GM20431 (cell line): ENCODE measurements around the gene ATF5.
"Not testable (repeated sequence)": the region's sequence is repeated elsewhere in the genome, so short reads cannot be mapped to it uniquely, and the experiment has no call there.

Experiments used
- in situ Hi-C: fragments of 300-500 bp; cut with MseI, MboI; formaldehyde crosslinking; loops from one replicate; pipeline ENCODE4 v1.15.0; 2020; ENCODE audit warnings: low sequenced_read_pairs; ENCODE audit not compliant: unreplicated experiment

The ATF5 gene

GRCh38 chr19:49939721-49940481 lies 10.9 kb downstream of the ATF5 start:
- in situ Hi-C loops, result no loop called here

GRCh38 chr19:49940482-49940791 lies 11.4 kb downstream of the ATF5 start:
- in situ Hi-C loops, result no loop called here

DNA sequence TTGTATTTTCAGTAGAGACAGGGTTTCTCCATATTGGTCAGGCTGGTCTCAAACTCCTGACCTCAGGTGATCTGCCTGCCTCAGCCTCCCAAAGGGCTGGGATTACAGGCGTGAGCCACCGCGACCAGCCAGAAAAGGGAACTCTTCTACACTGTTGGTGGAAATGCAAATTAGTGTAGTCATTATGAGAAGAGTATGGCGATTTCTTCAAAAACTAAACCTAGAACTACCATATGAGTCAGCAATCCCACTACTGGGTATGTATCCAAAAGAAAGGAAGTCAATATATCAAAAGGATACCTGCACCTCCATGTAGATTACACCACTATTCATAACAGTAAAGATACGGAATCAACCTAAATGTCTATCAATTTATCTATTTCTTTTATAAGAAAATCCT lies 15.6 kb downstream of the ATF5 start:
- in situ Hi-C loops, result not testable (repeated sequence)

GRCh38 chr19:49946415-49946814 lies 17.4 kb downstream of the ATF5 start:
- in situ Hi-C loops, result no loop called here

DNA sequence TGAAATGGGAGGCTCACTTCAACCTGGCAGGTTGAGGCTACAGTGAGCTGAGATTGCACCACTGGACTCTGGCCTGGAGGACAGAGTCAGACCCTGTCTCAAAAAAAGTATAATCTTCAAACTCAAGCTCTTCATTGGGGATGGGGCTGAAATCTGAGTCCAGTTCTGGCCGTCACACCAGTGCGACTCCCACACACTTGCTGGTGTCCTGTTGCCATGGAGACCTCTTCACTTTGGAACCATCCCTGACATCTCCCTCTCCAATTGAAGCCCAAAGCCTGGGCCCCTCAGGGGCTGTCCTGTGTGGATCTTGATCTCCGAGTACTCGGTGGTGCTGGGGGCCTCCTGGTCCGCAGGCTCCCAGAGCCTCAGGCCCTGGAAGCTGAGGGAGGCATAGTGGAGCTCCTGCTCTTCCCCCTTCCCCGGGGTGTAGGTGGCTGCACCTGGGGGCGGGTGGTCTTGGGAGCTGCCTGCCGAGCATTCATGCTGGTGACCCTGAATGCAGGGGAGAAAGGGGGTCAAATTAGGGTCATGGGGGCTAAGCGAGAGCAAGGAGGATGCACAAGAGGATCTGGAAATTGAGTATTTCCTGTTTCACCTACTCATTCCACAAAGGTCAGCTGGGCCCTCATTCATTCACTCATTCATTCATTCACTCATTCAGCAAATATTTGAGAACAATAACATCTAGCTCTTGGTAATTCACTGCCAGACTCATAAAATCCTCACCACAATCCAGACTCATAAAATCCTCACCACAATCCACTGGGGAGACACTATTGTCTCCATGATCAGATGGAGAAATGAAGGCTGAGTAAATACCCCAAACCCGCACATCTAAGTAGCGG lies 21.0 kb downstream of the ATF5 start:
- in situ Hi-C loops, result no loop called here

GRCh38 chr19:49950590-49950948 lies 21.6 kb downstream of the ATF5 start:
- in situ Hi-C loops, result no loop called here

DNA sequence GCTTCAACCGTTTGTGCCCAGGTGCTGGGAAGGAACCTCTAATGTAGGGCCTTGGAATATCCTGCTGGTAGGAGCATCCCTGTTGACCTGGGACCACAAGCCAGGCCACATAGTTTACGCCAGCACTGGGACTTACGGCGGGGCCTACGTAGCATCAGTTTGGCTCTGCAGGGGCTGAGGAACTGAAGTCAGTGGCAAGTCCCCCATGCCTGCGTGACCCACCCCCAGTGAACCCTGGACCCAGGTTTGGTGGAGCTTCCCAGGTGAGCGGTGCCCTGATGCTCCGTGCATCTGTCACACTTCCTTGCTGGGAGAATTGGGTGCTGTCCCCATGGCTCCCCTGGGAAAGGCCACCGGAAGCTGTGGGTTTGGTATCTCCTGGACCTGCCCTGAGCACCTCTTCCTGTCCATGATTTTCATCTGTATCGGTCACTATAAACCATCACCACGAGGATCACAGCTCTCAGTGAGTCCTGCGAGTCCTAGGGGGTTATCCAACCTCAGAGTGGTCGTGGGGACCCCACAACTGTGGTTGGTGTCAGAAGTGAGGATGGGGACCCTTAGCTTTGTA lies 22.0 kb downstream of the ATF5 start:
- in situ Hi-C loops, result no loop called here

- in situ Hi-C loops, result no loop called here
Observed at GRCh38 chr19:49951806-49952478, 22.9 kb downstream of the ATF5 start.

DNA sequence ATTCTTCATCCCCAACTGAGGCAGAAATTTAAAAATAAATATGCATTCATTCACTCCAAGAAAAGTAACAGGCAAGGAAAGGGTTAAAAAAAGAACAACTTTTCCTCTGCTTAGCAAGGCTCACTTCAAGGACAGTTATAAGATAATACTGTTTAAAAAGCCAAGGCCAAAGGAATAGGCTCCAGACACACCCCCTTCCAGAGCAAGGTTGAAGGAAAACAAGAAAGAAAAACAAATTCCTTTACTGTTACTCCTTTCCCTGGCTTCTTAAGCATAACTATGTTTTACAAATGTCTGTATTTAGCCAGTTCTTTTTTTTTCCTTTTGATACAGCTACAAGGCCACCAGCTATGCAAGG lies 23.5 kb downstream of the ATF5 start:
- in situ Hi-C loops, result no loop called here

DNA sequence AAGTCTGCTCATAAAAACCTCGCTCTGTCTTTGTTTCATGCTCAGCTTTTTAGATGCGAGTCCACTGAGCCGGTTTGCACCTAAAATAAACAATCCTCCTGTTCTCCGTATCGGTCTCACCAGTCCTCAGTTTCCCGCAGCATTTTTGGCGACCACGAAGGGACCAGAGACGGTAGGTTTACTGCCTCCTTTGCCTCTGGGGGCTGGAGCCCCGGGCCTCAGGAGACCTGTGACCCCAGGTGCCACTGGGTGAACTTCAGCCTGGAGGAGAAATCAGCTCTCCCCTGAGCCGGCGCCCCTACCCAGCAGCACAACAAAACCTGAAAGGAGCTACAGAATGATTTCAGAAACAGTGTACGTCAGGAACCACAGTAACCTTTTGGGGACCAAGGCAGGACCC lies 23.9 kb downstream of the ATF5 start:
- in situ Hi-C loops, result no loop called here

- in situ Hi-C loops, result no loop called here
Observed at GRCh38 chr19:49953416-49953815, 24.4 kb downstream of the ATF5 start.

DNA sequence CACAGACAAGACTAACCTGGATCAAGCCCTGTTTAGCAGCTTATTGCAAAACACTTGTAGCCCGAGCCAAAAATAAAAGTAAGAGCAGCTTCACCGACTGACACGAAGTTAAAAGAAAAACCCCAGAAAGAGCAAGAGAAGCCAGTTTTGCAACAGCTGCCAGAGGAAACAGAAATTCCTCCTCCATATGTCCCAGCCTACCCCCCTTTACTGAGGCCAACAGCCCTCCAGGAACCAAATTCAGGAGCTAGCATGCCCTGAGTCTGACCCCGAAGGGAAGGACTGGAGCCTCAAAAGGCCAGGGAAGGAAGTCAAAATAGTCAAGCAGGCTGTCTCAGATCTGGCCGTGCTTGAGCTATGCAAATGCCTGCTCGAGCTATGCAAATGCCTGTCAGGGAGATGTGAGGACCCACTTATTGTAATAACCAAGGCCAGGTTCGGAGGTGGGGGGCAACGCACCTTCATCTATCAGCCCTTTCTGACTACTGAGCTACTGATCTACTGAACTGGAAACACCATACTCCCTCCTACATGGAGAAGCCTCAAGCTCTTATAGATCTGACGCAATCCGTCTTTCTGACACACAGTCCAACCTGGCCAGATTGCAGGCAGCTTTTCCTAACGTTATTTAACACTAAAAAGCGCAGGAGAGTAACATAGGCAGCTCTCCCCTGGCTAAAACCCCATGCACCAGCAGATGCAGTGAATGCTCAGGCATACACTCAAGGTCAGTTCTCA lies 25.3 kb downstream of the ATF5 start:
- in situ Hi-C loops, result no loop called here

DNA sequence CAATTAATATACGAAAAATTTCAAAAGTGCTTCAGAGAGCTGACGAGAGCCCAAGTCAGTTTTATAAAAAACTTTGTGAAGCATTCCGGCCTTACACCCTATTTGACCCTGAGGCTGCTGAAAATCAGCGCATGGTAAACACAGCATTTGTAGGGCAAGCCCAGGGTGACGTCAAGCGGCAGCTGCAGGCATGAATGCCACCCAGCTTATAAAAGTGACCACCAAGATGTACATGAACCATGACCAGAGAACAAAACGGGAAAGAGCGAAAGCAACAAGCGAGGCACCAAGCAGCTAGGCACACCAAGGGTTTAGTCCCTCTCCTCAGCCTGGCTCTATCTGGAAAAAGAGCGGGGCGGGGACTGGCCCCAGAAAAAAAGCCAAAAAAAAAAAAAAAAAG lies 25.9 kb downstream of the ATF5 start:
- in situ Hi-C loops, result no loop called here

DNA sequence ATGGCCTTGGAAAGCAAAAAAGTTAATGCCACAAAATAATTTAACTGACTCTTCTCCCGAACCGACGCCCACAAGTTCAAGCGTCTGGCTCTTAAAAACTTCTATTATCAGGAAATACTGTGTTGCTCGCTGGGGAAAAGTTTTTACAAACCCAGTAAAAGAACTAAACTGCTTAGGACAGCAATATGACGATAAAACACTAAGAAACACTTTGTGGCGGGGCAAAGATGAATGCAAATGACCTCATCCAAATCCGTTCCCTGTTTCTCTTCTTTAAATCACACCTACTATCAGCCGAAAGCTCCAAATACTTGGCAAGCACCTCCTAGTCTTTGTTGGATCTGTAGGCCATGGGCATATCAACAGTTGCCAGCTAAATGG lies 27.1 kb downstream of the ATF5 start:
- in situ Hi-C loops, result no loop called here

GRCh38 chr19:49957262-49957915 lies 28.4 kb downstream of the ATF5 start:
- in situ Hi-C loops, result no loop called here

DNA sequence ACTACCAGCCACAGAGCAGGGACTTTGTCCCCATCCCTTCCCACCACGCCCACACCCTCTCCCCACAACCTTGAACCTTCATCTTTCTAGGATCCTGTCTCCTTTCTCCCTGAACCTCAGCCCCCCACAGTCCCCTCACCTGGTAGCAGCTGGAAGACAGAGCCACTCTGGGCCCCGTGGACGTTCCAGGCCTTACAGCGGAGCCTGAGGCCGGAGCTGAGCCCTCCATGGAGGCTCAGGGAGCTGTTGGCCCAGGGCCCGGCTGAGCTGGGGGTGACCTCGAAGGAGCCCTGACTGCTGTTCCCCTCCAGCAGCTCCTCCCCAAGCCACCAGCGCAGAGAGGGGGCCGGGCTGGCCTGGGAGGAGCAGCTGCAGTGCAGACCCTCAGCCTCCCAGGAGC lies 29.1 kb downstream of the ATF5 start:
- in situ Hi-C loops, result not testable (repeated sequence)

DNA sequence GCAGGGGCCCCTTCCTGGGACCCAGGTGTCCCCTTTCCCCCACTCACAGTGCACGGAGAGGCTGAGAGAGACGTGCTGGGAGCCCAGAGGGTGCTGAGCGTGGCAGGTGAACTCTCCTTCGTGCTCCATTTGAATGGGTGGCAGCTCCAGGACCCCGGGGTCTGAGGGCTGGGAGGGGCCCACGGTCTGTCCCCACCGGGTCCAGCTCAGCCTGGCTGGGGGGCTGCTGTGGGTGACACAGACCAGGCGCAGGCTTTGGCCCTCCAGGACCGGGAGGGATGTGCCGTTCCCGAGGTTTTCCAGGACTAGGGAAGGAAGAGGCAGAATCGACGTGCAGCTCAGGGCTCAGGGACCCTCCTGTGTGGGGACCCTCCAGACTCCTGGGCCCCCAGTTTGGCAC lies 29.6 kb downstream of the ATF5 start:
- in situ Hi-C loops, result not testable (repeated sequence)

GRCh38 chr19:49959892-49960291 lies 30.9 kb downstream of the ATF5 start:
- in situ Hi-C loops, result not testable (repeated sequence)

GRCh38 chr19:49960980-49961379 lies 32.0 kb downstream of the ATF5 start, which contains the start of gene SIGLEC11:
SIGLEC11 (minus strand) TSS chr19:49961172; CDS start chr19:49961081, 91 bp downstream.
- in situ Hi-C loops, result not testable (repeated sequence)
